ENCODE data around the gene MYO5B.

The MYO5B gene

GRCh38 chr18:50080316-50080715 lies 114.6 kb downstream of the MYO5B start:
- Mint-ChIP-seq H3K4me3 (no peak overlapping the region), H3K27ac (no peak overlapping the region), H3K27me3 (ENCODE audit: low read depth) (peaks cover 3% of the 10 kb centered on the region), H3K4me1 (peaks cover 22% of the 10 kb centered on the region), H3K9me3 (no peaks in the 10 kb centered on the region), H3K36me3 (ENCODE audit: low read depth) (no peaks in the 10 kb centered on the region)
- TF ChIP-seq CTCF (IDR thresholded peaks at IDR 0.05; ENCODE audit: unreplicated experiment in 3 of 3): no peak

- Mint-ChIP-seq H3K4me3 (no peak overlapping the region), H3K36me3 (ENCODE audit: low read depth) (no peaks in the 10 kb centered on the region), H3K9me3 (no peaks in the 10 kb centered on the region), H3K4me1 (peaks cover 22% of the 10 kb centered on the region), H3K27ac (no peak overlapping the region), H3K27me3 (ENCODE audit: low read depth) (peaks cover 3% of the 10 kb centered on the region)
- no peak for TF ChIP-seq CTCF (IDR thresholded peaks at IDR 0.05; ENCODE audit: unreplicated experiment in 3 of 3)
These were observed 115.2 kb downstream of the MYO5B start for GRCh38 chr18:50079571-50080295.

GRCh38 chr18:50076277-50076676 lies 118.7 kb downstream of the MYO5B start:
- Mint-ChIP-seq H3K27me3 (ENCODE audit: low read depth) (peaks cover 10% of the 10 kb centered on the region), H3K4me3 (no peak overlapping the region), H3K27ac (peak overlapping the region in 1 of 3 experiments; percentile 57), H3K9me3 (no peaks in the 10 kb centered on the region), H3K36me3 (ENCODE audit: low read depth) (no peaks in the 10 kb centered on the region), H3K4me1 (peaks cover 50% of the 10 kb centered on the region)
- no peak for TF ChIP-seq CTCF (IDR thresholded peaks at IDR 0.05; ENCODE audit: unreplicated experiment in 3 of 3)

GRCh38 chr18:50075772-50076171 lies 119.2 kb downstream of the MYO5B start:
- H3K36me3 Mint-ChIP-seq (ENCODE audit: low read depth): no peaks in the 10 kb centered on the region
- H3K27ac Mint-ChIP-seq: peak overlapping the region in 1 of 3 experiments; percentile 57
- no peak overlapping the region for H3K4me3 Mint-ChIP-seq
- H3K4me1 Mint-ChIP-seq: peaks cover 53% of the 10 kb centered on the region
- no peaks in the 10 kb centered on the region for H3K9me3 Mint-ChIP-seq
- H3K27me3 Mint-ChIP-seq (ENCODE audit: low read depth): peaks cover 10% of the 10 kb centered on the region
- TF ChIP-seq CTCF (IDR thresholded peaks at IDR 0.05; ENCODE audit: unreplicated experiment in 3 of 3): no peak

- peaks cover 10% of the 10 kb centered on the region for H3K27me3 Mint-ChIP-seq (ENCODE audit: low read depth)
These were observed 120.5 kb downstream of the MYO5B start for GRCh38 chr18:50074404-50074803.

More at GRCh38 chr18:50074404-50074803, 120.5 kb downstream of the MYO5B start:
- Mint-ChIP-seq H3K4me3 (no peak overlapping the region), H3K36me3 (ENCODE audit: low read depth) (no peaks in the 10 kb centered on the region), H3K27ac (no peak overlapping the region), H3K4me1 (peaks cover 41% of the 10 kb centered on the region), H3K9me3 (no peaks in the 10 kb centered on the region)
- TF ChIP-seq CTCF (IDR thresholded peaks at IDR 0.05; ENCODE audit: unreplicated experiment in 3 of 3): no peak
